ENCODE data around the gene MSI1. TPM values are rescaled to one million over a fixed set of nuclear protein-coding genes. Genes with fewer than 3 reads are reported as not detected.

Gene MSI1
- total and polyA plus RNA-seq, 10 of the 15 experiments (the other 5 are each of a cell fraction or from before 2014, with no cell fraction given), result 0.04 TPM; not detected in 9

- TF ChIP-seq E2F8 (IDR thresholded peaks at IDR 0.05; ENCODE audit: low read depth, partially characterized antibody), result no peak
Measured at GRCh38 chr12:120397824-120398540, 29.0 kb upstream of the MSI1 start (continued).

GRCh38 chr12:120394483-120395367 lies 25.8 kb upstream of the MSI1 start:
- DNase-seq (ENCODE audit: low read depth, low spot score) (no peak), ATAC-seq (peak; percentile 21), FAIRE-seq (no peak)
- H3K4me3 ChIP-seq, result no peak overlapping the region
- in situ Hi-C loops (cut with MboI), result no loop called here
- H3K9ac ChIP-seq (ENCODE audit: control insufficient read depth, insufficient read depth, low read length), result no peak overlapping the region
- SMC1A ChIA-PET (ENCODE audit: uncharacterized antibody, unreplicated experiment), result interaction anchor here (0.7 kb wide), 1 partner anchor 10 kb away, joined by 3 read pairs; no protein-coding TSS in a partner anchor
- no peaks in the 10 kb centered on the region for H4K20me1 ChIP-seq (ENCODE audit: control insufficient read depth, insufficient read depth)
- H3K4me1 ChIP-seq (ENCODE audit: control insufficient read depth, insufficient read depth, low read length), result 0 out of 2 replicates have a peak, but pooled peaks cover 3% of the 10 kb centered on the region
- RAD21 ChIA-PET (ENCODE audit: unreplicated experiment), result no interaction called here
- POLR2A ChIA-PET, result no interaction called here
- H3K27ac ChIP-seq (ENCODE audit: control insufficient read depth, insufficient read depth), result no peak overlapping the region
- H3K9me3 ChIP-seq (replicated peaks; ENCODE audit: control insufficient read depth, insufficient read depth, low read length), result no peaks in the 10 kb centered on the region
- H3K36me3 ChIP-seq (ENCODE audit: control insufficient read depth in 2 of 2, insufficient read depth in 2 of 2, low read length in 1 of 2), result no peaks in the 10 kb centered on the region
- CTCF ChIA-PET, result interaction anchor here (0.9 kb wide), 1 partner anchor 39 kb away, joined by 3 read pairs; no protein-coding TSS in a partner anchor
- H2AFZ ChIP-seq (ENCODE audit: control insufficient read depth, low read depth, low read length), result no peak overlapping the region
- no peaks in the 10 kb centered on the region for H3K79me2 ChIP-seq (ENCODE audit: control insufficient read depth, insufficient read depth, low read length)
- no peak overlapping the region for H3K4me2 ChIP-seq (ENCODE audit: control insufficient read depth, insufficient read depth)
- 23% methylated on average over 17 of the region's 18 CpGs for WGBS (ENCODE audit: insufficient coverage, insufficient replicate concordance, low lambda C conversion rate, missing lambda C conversion rate)
- intact Hi-C loops (cut with micrococcal nuclease; ENCODE audit: unreplicated experiment), result no loop called here
- H3K27me3 ChIP-seq (replicated peaks in 1 of 2; ENCODE audit: control insufficient read depth in 2 of 2, insufficient read depth in 2 of 2, low read length in 1 of 2), result no peaks in the 10 kb centered on the region; a peak in 3 of 4 replicates
- BruUV-seq (replicated peaks), result no TSS peak
- TF ChIP-seq TCF12 (IDR thresholded peaks at IDR 0.05; ENCODE audit: low read depth, low read length) (no peak), PKNOX1 (IDR thresholded peaks at IDR 0.05) (no peak), REST (IDR thresholded peaks at IDR 0.05; ENCODE audit: low read depth, low read length) (no peak), POLR2AphosphoS2 (IDR thresholded peaks at IDR 0.05; ENCODE audit: low read depth, low read length) (no peak), RELA (IDR thresholded peaks at IDR 0.05; ENCODE audit: borderline replicate concordance, partially characterized antibody) (no peak), E2F4 (IDR thresholded peaks at IDR 0.05; ENCODE audit: low read depth, low read length) (no peak)

Measured in GM12878 (cell line).